HG03060 (cell line): Measurements from ENCODE around the gene ZBTB3.
"Not testable (repeated sequence)": the region's sequence is repeated elsewhere in the genome, so short reads cannot be mapped to it uniquely, and the experiment has no call there.

Experiments
- ATAC-seq: cut with Tn5 transposase; IDR thresholded peaks from one replicate; pipeline ENCODE4 v1.9.1; 2021; ENCODE audit warnings: low read depth, moderate number of reproducible peaks; ENCODE audit not compliant: unreplicated experiment

ZBTB3 gene

GRCh38 chr11:62716816-62717215 lies 37.1 kb downstream of the ZBTB3 start:
- ATAC-seq, result no peak

- ATAC-seq, result no peak
Measured at GRCh38 chr11:62716206-62716605, 37.8 kb downstream of the ZBTB3 start.

- ATAC-seq, result no peak
Measured at GRCh38 chr11:62715150-62716130, 38.5 kb downstream of the ZBTB3 start.

- ATAC-seq, result no peak
Measured at GRCh38 chr11:62713343-62713742, 40.6 kb downstream of the ZBTB3 start.

- ATAC-seq, result no peak
Measured at GRCh38 chr11:62712861-62713260, 41.1 kb downstream of the ZBTB3 start.

GRCh38 chr11:62712276-62712812 lies 41.6 kb downstream of the ZBTB3 start:
- no peak for ATAC-seq

- no peak for ATAC-seq
Measured at GRCh38 chr11:62710001-62710345, 44.0 kb downstream of the ZBTB3 start.

- ATAC-seq, result peak; percentile 69
Measured at GRCh38 chr11:62709247-62710000, 44.5 kb downstream of the ZBTB3 start.

GRCh38 chr11:62708793-62709192 lies 45.2 kb downstream of the ZBTB3 start:
- no peak for ATAC-seq

GRCh38 chr11:62708392-62708791 lies 45.6 kb downstream of the ZBTB3 start:
- no peak for ATAC-seq

GRCh38 chr11:62707277-62707861 lies 46.6 kb downstream of the ZBTB3 start, which contains the start of the genes BSCL2 and GNG3:
BSCL2 (minus strand) TSS chr11:62707424; CDS start chr11:62707195, 229 bp downstream.
GNG3 (plus strand) TSS chr11:62707676; CDS start chr11:62708296, 620 bp downstream.
- no peak for ATAC-seq

GRCh38 chr11:62706850-62707247 lies 47.1 kb downstream of the ZBTB3 start:
- ATAC-seq, result no peak

- ATAC-seq, result no peak
Measured at GRCh38 chr11:62705880-62706849, 47.8 kb downstream of the ZBTB3 start.

- ATAC-seq, result no peak
Measured at GRCh38 chr11:62705413-62705812, 48.5 kb downstream of the ZBTB3 start.

GRCh38 chr11:62703921-62704320 lies 50.0 kb downstream of the ZBTB3 start:
- ATAC-seq, result not testable (repeated sequence)

GRCh38 chr11:62702246-62702645 lies 51.7 kb downstream of the ZBTB3 start:
- ATAC-seq, result no peak
